ENCODE measurements around the gene DCPS. TPM values are rescaled to one million over a fixed set of nuclear protein-coding genes. Genes with fewer than 3 reads are reported as not detected.

Gene DCPS
- total RNA-seq, 1 experiment from 2014 or later, result 33.2 TPM

GRCh38 chr11:126317756-126318573, 14.1 kb downstream of the DCPS start:
- no peak for TF ChIP-seq CTCF (IDR thresholded peaks at IDR 0.05; ENCODE audit: unreplicated experiment)
- CTCF ChIA-PET, result interaction anchor here (0.8 kb wide), 1 partner anchor 123 kb away, joined by 4 read pairs; no protein-coding TSS in a partner anchor
- H3K9me3 Mint-ChIP-seq (ENCODE audit: low read depth, unreplicated experiment), result no peaks in the 10 kb centered on the region
- no peak overlapping the region for H3K27ac Mint-ChIP-seq (ENCODE audit: unreplicated experiment)
- no peak overlapping the region for H3K4me3 Mint-ChIP-seq (ENCODE audit: low read depth, unreplicated experiment)
- H3K27me3 Mint-ChIP-seq (ENCODE audit: unreplicated experiment), result no peaks in the 10 kb centered on the region
- no peak for DNase-seq
- no peaks in the 10 kb centered on the region for H3K36me3 Mint-ChIP-seq (ENCODE audit: insufficient read depth, unreplicated experiment)
- peaks cover 18% of the 10 kb centered on the region for H3K4me1 Mint-ChIP-seq (ENCODE audit: low read depth, unreplicated experiment)
- intact Hi-C loops (cut with micrococcal nuclease; ENCODE audit: unreplicated experiment), result no loop called here
- no TSS peak for BruUV-seq (replicated peaks)

DNA sequence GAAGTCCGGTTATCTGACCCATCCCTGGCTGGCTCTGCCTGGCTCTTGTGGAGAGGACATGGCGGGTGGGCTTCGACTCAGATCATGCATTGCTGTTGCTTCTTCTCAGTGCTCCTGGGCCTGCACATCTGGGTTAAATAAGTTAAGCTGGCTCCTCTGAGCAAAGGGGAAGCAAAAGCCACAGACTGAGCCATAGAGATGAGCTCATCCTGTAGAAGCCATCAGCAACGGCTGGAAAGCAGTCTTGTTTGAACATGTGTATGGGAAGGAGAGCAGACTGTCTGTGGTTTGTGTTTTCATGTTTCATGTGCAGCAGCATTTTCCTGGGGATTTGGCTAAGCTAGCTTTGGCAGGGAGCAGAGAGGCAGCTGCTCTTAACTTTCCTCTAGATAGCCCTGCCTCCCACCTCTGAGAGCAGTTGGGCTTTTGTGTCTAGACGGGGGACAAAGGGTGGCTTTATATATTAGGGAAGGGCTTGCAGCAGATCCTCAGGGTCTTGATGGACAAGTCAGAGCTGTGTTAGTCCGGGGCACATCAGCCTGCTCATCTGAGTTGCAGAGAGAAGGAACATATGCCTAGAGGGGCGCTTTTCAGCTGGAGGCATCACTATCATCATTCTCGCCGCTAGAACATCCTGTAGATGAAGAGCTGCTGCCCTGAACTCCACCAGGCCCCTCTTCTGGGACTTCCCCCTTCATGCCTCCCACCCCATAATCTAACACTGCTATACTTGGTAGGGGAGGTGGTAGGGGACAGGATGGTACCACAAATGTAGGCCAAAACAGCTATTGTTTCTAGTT, 14.9 kb downstream of the DCPS start:
- no peaks in the 10 kb centered on the region for H3K9me3 Mint-ChIP-seq (ENCODE audit: low read depth, unreplicated experiment)
- H3K27ac Mint-ChIP-seq (ENCODE audit: unreplicated experiment), result no peak overlapping the region
- H3K27me3 Mint-ChIP-seq (ENCODE audit: unreplicated experiment), result no peaks in the 10 kb centered on the region
- no TSS peak for BruUV-seq (replicated peaks)
- DNase-seq, result no peak
- intact Hi-C loops (cut with micrococcal nuclease; ENCODE audit: unreplicated experiment), result no loop called here
- CTCF ChIA-PET, result interaction anchor here (0.7 to 1.0 kb wide), 3 partner anchors 9 to 162 kb away, joined by 3 to 4 read pairs (median 4); no protein-coding TSS in a partner anchor
- H3K36me3 Mint-ChIP-seq (ENCODE audit: insufficient read depth, unreplicated experiment), result no peaks in the 10 kb centered on the region
- peaks cover 12% of the 10 kb centered on the region for H3K4me1 Mint-ChIP-seq (ENCODE audit: low read depth, unreplicated experiment)
- no peak overlapping the region for H3K4me3 Mint-ChIP-seq (ENCODE audit: low read depth, unreplicated experiment)
- TF ChIP-seq CTCF (IDR thresholded peaks at IDR 0.05; ENCODE audit: unreplicated experiment), result no peak

- Mint-ChIP-seq H3K27ac (ENCODE audit: unreplicated experiment) (no peak overlapping the region), H3K9me3 (ENCODE audit: low read depth, unreplicated experiment) (no peaks in the 10 kb centered on the region), H3K4me3 (ENCODE audit: low read depth, unreplicated experiment) (no peak overlapping the region), H3K36me3 (ENCODE audit: insufficient read depth, unreplicated experiment) (no peaks in the 10 kb centered on the region), H3K4me1 (ENCODE audit: low read depth, unreplicated experiment) (peaks cover 12% of the 10 kb centered on the region), H3K27me3 (ENCODE audit: unreplicated experiment) (no peaks in the 10 kb centered on the region)
- DNase-seq, result no peak
- no peak for TF ChIP-seq CTCF (IDR thresholded peaks at IDR 0.05; ENCODE audit: unreplicated experiment)
- no TSS peak for BruUV-seq (replicated peaks)
- intact Hi-C loops (cut with micrococcal nuclease; ENCODE audit: unreplicated experiment), result no loop called here
- CTCF ChIA-PET, result interaction anchor here (0.7 to 1.0 kb wide), 2 partner anchors 9 to 161 kb away, joined by 3 to 4 read pairs; no protein-coding TSS in a partner anchor
Measured at GRCh38 chr11:126319374-126319740, 15.5 kb downstream of the DCPS start.

- BruUV-seq (replicated peaks), result no TSS peak
- Mint-ChIP-seq H3K36me3 (ENCODE audit: insufficient read depth, unreplicated experiment) (peaks cover 11% of the 10 kb centered on the region), H3K9me3 (ENCODE audit: low read depth, unreplicated experiment) (no peaks in the 10 kb centered on the region), H3K4me3 (ENCODE audit: low read depth, unreplicated experiment) (no peak overlapping the region), H3K27me3 (ENCODE audit: unreplicated experiment) (no peaks in the 10 kb centered on the region), H3K4me1 (ENCODE audit: low read depth, unreplicated experiment) (peaks cover 25% of the 10 kb centered on the region), H3K27ac (ENCODE audit: unreplicated experiment) (no peak overlapping the region)
- no peak for TF ChIP-seq CTCF (IDR thresholded peaks at IDR 0.05; ENCODE audit: unreplicated experiment)
- DNase-seq, result no peak
- intact Hi-C loops (cut with micrococcal nuclease; ENCODE audit: unreplicated experiment), result no loop called here
- CTCF ChIA-PET, result no interaction called here
Measured at GRCh38 chr11:126322996-126323395, 19.1 kb downstream of the DCPS start.

All from Calu3 (cell line).